A549 treated with CORT108297 at 1 μM for 4 hours (cell line): ENCODE measurements around the gene GSTCD. TPM values are rescaled to one million over a fixed set of nuclear protein-coding genes. Genes with fewer than 3 reads are reported as not detected.

Source experiments
- total RNA-seq: library from RNA; stranded (reverse); fragments of 200-300 nt; extraction: Qiagen RNA extraction; gene quantifications from 5 replicates; pipeline ENCODE4 v1.2.3, GENCODE V29; 2022

Gene GSTCD, protein sequence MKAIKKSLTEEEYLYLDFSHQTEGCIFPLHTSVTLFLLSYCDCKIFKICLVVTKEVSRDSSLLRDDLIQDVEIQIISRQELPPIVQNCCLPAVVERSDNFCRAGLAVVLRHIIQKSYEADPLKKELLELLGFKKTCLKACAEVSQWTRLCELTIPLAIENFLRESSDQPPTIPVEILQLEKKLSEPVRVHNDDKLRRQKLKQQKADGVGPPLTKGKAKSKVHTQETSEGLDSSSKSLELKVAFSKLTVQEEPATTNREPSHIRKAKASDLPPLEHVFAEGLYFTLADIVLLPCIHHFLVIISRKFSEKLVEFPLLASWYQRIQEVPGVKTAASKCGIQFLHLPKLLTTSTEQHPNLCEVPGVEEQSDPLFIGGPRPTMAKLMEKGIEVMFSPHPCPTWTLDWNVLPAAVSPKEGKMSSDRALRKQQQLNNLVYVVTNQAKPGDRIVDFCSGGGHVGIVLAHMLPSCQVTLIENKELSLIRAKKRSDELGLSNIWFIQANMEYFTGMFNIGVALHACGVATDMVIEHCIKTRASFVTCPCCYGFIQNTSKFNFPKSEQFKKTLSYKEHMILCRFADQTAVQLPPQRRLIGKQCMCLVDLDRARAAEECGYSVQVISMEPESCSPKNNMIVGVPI
- total RNA-seq: 5.1 to 6.9 TPM (median 5.5 TPM) in 5 replicates

DNA sequence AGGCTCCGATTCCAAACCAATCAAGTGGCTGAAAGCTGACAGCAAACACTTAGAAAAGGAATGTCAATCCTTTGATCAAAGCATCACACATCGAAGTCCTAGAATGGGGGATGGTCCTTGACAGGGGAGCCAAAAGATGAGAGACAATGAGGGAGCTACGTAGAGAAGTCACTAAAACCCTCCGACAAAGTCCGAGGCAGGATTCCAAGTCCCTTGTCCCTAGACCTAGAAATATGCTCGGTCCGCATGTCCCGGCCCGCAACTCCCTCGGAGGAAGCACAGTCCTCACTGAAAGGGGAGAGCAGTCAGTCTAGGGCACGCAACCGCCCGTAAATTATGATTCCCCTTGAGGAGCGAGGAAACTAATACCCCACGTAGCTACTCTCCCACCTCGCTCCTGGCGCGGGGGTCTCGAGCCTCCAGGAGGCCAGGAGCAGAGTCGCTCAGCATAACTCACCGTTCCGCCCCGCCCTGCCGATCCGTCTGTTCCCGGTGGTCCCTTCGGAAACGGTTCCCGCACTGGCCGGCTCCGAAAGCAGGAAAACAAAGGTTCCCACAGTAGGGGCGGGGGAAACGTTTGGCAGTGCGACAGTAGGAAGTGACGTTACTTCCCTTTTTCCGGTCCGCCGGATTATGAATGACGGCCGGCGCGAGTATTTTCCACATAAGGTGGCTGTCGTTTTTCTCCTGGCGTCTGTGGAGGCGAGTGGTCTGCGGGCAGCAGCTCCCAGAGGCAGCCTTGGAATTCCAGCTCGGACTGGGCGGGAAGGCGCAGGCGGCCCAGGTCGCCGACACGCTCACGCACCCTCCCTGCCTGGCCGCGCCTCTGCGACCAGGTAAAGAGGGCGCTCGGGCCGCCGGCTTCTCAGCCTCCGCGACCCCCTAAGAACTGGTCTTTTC is at the start of gene GSTCD, which contains the start of gene INTS12:
GSTCD (plus strand) TSS at position 604 of the 900 bp plus-strand sequence. CDS start 8,830 bp downstream, outside the sequence.
INTS12 (minus strand) TSS at position 509 of the 900 bp plus-strand sequence. CDS start 8,684 bp downstream, outside the sequence.

GRCh38 chr4:105894660-105895582 is 186.3 kb downstream of the GSTCD start, which contains the start of gene NPNT:
Gene NPNT, plus strand, starts transcription at chr4:105895471. Its CDS starts 182 bp downstream, at chr4:105895653.

Other genes with a start within 250 kb of the GSTCD start
- 73.3 to 92.0 TPM (median 76.7 TPM) in 5 replicates for gene PPA2, start 234.7 kb upstream of the GSTCD start, total RNA-seq
- not detected in 5 replicates for gene ARHGEF38, start 156.2 kb upstream of the GSTCD start, total RNA-seq
- gene INTS12, start 95 bp upstream of the GSTCD start, total RNA-seq: 13.0 to 17.5 TPM (median 13.3 TPM) in 5 replicates
- gene NPNT, start 186.7 kb downstream of the GSTCD start, total RNA-seq: 0.22 to 0.37 TPM (median 0.32 TPM) in 5 replicates